HG03064 (cell line): Measurements from ENCODE around the gene FAM131A.

ENCODE experiments used
- ATAC-seq: cut with Tn5 transposase; IDR thresholded peaks from one replicate; pipeline ENCODE4 v1.9.1; 2021; ENCODE audit warnings: low read depth; ENCODE audit not compliant: unreplicated experiment

Gene FAM131A

GRCh38 chr3:184337399-184337714 is at the start of gene FAM131A:
FAM131A (plus strand) TSS chr3:184337600; CDS start chr3:184337631, 31 bp downstream.
- ATAC-seq: no peak

- ATAC-seq: no peak
These were observed 47.9 kb upstream of the FAM131A start for GRCh38 chr3:184289426-184289938.

DNA sequence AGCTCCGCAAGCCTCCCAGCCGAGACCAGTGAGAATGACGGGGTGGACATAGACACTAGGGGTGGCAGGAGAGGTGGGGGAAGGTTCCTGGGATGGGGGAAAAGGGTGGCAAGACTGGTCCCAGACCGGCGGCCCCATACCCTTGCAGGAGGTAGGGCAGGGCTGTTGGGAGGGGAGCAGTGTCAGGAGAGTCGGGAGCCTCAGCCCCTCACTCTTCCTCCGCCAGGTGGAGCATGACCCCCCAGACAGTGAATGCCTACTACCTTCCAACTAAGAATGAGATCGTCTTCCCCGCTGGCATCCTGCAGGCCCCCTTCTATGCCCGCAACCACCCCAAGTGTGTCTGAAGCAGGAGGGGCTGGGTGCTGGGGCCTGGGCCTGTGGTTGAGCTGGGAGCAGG is 47.1 kb upstream of the FAM131A start:
- ATAC-seq: no peak

- no peak for ATAC-seq
These were observed 46.2 kb upstream of the FAM131A start for GRCh38 chr3:184291044-184291737.

DNA sequence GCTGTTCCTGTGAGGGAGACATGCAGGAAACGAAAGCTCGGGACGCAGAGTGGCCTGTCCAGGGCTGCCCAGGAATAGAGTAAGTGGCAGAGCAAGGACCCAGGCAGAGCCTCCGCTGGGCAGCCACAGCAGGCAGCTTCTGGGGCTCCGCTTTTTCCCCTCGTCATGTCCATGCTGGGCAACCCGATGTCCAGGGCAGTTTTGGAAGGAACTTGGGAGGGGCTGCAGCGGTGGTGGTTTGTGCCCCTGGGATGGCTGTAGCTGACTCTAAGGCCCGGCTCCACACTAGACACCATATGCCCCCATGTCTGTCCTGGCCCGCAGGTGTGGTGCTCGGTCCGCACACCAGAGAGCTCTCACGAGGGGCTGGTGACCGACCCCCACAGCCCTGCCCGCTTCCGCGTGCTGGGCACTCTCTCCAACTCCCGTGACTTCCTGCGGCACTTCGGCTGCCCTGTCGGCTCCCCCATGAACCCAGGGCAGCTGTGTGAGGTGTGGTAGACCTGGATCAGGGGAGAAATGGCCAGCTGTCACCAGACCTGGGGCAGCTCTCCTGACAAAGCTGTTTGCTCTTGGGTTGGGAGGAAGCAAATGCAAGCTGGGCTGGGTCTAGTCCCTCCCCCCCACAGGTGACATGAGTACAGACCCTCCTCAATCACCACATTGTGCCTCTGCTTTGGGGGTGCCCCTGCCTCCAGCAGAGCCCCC is 45.5 kb upstream of the FAM131A start:
- no peak for ATAC-seq

DNA sequence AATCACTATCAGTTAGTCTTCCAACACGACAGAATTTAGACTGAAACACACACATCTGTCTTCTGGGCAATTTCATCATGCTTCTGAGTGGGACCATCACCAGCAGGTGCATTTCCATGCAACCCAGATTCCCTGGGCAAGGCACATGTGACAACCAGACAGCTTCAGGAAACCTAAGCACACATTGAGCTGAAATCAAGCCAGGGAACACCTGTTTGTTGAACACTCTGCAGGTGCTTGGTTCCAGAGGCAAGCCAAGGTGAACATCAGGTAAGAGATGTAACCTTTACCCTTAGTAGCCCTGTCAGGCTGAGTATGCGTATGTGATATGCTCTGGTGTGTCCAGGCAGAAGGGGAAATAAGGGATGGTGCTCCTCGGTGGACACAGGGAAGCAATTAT is 41.6 kb upstream of the FAM131A start:
- no peak for ATAC-seq

DNA sequence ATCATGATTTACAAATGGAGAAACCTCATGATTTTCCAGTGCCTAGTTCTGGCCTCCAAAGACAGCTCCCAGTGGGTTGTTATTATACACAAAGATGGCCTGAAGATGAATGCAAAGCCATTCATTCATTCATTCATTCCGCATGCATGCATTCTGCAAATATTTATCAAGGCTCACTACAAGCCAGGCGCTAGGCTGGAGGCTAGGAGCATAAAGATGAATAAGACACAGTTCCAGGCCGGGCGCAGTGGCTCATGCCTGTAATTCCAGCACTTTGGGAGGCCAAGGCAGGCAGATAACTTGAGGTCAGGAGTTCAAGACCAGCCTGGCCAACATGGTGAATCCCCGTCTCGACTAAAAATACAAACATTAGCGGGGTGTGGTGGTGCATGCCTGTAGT is 40.8 kb upstream of the FAM131A start:
- no peak for ATAC-seq

DNA sequence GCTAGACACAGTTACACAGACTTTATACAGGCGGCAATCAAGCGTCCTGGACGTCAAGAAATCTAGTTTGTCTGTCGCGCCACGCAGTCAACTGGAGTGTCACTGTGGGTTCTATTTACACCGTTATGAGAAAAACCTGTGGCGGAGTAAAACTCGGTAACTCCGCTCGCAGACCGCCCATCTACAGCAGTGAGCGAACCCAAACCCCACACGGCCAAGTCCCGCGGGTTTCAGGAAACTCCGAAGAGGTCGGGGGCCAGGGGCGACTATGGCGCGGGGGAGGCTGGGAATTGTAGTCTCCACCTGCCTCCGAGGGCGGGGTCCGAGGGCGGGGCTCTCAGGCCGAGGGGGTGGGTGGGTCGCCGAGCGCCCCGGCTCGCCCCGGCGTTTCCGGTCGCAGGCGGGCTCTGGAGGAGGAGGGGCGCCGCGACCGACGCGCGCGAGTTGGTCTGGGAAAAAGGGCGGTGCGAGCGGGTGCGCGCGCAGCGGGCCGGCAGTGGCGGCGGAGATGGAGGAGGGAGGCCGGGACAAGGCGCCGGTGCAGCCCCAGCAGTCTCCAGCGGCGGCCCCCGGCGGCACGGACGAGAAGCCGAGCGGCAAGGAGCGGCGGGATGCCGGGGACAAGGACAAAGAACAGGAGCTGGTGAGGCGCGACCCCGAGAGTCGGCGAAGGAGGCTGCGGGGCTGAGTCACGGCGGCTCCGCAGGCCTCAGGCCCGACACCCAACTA is 38.5 kb upstream of the FAM131A start, which contains the start of gene PSMD2:
Gene PSMD2 (plus strand): TSS at position 483 of the 729 bp plus-strand sequence. CDS start 26 bp downstream, at position 509.
- peak; percentile 94 for ATAC-seq

DNA sequence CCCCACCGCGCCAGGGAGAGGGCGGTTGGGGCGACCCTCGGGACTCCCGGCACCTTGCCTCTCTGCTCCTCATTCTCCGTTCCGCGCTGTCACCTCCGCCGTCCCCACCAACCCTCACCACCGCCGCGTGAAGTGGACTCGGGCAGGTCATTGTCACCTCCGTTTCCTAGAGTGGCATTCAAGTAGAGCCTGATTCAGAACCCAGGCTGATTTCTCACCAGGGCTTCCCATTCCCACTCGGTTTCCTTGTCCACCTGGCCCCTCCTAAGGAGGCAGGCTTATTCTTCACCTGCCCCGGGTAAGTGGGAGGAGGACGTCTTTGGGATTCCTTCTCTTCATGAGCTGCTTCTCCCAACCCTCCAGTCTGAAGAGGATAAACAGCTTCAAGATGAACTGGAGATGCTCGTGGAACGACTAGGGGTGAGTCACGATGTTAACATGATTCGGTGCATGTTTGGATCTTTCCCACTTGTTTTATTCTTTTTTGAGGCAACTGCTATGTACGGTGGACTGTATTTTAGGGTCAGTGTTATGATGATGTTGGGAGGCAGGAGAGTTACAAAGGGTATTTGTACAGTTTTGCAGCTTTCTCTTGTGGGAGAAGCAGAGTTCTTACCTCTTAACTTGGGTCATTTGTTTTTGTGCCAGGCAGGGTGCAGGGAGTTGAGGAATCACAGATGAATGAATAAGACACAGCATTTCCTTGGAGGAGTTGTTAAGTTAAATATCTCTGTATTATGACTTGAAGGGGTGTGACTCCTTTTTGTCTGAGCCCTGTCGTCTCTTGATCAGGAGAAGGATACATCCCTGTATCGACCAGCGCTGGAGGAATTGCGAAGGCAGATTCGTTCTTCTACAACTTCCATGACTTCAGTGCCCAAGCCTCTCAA is 37.7 kb upstream of the FAM131A start:
- no peak for ATAC-seq

DNA sequence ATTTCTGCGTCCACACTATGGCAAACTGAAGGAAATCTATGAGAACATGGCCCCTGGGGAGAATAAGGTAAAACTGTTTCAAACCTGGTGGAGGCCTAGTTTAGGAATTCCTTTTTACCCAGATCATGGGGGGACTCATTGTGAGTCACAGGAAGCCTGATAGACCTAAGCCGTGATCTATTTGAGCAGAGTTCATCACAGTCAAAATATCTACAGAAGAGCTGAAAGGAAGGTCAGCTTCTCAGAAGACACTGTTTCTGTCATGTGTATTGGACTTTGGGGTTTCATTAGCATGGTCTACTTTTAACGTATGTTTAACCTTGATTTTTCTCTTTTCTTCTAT is 37.1 kb upstream of the FAM131A start:
- ATAC-seq: no peak

DNA sequence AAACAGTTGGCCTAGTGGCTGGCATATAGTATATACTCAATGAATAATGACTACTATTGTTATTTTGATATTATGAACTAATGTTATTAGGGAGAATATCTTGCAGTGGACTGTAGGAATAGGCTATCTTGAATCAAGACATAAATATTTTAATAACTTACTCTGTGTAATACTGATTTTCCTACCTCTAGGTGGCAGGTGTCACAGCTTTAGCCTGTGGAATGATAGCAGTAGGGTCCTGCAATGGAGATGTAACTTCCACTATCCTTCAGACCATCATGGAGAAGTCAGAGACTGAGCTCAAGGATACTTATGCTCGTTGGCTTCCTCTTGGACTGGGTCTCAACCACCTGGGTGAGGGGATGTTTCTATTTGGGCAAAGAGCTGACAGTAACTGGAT is 31.8 kb upstream of the FAM131A start:
- ATAC-seq: no peak

- no peak for ATAC-seq
These were observed 30.9 kb upstream of the FAM131A start for GRCh38 chr3:184306341-184306972.

DNA sequence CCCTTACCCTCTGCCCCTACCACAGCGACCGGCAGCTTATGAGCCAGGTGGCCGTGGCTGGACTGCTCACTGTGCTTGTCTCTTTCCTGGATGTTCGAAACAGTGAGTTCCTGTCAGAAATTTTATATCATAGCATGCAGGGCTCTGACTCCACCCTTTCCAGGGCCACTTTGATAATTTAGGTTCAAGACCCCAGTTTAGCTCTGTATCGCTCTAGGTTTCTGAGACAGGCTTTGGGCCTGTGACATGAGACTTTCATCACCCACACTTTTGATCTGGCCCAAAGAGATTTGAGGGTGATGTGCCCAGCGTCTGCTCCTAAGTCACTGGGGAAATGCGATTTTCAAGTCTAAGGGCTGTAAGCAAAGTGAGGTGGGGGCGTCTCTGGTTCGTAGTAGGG is 29.5 kb upstream of the FAM131A start:
- ATAC-seq: no peak

- no peak for ATAC-seq
These were observed 28.7 kb upstream of the FAM131A start for GRCh38 chr3:184308744-184309143.

GRCh38 chr3:184311633-184312032 is 25.8 kb upstream of the FAM131A start:
- no peak for ATAC-seq

- ATAC-seq: peak; percentile 80
These were observed 23.1 kb upstream of the FAM131A start, which contains the start of gene EIF4G1 for GRCh38 chr3:184314363-184314699. EIF4G1 (plus strand) TSS chr3:184314606; CDS start chr3:184315797, 1,191 bp downstream.

DNA sequence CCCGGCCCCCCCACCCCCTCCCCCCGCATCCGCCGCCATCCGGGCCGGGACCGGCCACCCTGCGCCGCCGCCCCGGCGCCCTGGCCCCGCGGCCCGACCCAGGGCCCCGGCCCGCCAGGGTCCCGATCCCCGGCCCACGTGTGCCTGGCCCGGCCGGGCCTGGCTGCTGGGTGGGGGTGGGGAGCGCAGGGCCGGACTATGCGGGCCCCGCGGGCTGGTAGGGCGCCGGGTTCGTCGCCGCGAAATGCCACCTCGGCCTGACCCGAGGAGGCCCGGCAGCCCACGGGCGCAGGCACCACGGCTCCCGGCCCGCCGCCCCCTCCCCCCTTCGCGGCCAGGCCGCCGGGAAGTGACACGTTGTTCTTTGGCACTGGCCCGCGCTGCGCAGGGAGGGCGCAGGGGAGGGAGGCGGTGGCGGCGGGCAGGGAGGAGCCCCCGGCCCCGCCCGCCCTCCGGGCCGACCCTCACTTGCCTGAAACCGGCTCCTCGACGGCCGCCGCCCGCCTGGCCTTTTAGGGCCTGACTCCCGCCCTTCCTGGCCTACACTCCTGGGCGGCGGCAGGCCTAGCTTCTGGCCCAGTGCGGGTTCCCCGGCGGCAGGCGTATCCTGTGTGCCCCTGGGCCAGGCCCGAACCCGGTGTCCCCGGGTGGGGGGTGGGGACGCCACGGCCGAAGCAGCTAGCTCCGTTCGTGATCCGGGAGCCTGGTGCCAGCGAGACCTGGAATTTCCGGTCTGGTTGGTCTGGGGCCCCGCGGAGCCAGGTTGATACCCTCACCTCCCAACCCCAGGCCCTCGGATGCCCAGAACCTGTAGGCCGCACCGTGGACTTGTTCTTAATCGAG is 22.5 kb upstream of the FAM131A start:
- peak; percentile 43 for ATAC-seq

- ATAC-seq: no peak
These were observed 21.9 kb upstream of the FAM131A start for GRCh38 chr3:184315543-184315867.
